Activated CD4-positive, CD25-positive, alpha-beta regulatory T cell treated with anti-CD3 and anti-CD28 coated beads, Interleukin-2, amount 50 U/mL, for 72 hours (primary cell): ENCODE measurements around the gene SMIM17.
"Not testable (repeated sequence)": the region's sequence is repeated elsewhere in the genome, so short reads cannot be mapped to it uniquely, and the experiment has no call there.

Experiments
- DNase-seq: peaks from one replicate; pipeline ENCODE4 v3.0.0; 2021

The SMIM17 gene

DNA sequence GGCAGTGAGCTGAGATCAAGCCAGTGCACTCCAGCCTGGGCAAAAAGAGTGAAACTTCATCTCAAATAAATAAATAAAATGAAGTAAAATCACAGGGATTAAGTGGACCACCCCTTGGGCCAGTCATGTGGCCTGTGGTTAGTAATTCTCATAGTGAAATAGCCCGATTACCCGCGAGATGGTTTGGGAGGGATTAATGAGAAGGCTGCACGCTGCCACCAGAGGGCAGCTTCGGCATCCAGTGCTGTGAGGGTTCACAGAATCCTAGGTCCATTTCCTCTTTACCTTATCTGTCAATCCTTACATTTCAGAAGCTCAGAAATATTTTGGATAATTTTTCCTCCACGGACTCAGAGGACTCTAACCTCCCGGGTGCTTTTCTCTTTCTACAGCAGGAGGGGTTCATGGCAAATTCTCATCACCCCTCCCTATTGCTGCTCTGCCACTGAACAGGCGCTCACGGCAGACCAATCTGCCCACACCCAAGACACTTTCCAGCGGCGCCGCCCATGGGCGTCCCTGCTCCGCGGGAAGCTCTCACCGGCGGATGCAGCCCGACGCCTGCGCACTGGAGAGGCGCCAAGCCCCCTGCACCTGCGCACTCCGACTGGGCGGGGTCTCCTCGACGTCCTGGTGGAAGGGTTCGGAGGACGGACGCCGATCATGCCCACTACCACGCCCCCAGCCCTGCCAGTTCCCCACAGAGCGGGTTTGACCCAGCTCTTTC lies 17.6 kb downstream of the SMIM17 start:
- no peak for DNase-seq

DNA sequence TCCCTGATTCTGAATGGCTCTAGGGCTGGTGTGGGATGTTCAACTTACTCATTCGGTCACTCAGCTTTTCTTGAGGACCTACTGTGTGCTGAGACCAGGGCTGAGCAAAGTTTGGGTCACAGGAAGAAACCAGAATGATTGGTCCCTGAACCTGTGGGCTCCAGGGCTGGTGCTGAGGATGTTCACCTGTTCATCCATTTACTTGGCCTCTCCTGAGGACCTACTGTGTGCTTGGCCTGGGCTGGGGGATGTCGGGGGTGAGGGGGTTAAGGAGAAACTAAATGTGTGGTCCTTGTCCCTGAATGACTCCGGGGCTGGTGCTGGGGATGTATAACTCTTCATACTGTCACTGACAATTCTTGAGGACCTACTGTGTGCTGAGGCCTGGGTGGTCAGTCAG lies 18.3 kb downstream of the SMIM17 start:
- no peak for DNase-seq

DNA sequence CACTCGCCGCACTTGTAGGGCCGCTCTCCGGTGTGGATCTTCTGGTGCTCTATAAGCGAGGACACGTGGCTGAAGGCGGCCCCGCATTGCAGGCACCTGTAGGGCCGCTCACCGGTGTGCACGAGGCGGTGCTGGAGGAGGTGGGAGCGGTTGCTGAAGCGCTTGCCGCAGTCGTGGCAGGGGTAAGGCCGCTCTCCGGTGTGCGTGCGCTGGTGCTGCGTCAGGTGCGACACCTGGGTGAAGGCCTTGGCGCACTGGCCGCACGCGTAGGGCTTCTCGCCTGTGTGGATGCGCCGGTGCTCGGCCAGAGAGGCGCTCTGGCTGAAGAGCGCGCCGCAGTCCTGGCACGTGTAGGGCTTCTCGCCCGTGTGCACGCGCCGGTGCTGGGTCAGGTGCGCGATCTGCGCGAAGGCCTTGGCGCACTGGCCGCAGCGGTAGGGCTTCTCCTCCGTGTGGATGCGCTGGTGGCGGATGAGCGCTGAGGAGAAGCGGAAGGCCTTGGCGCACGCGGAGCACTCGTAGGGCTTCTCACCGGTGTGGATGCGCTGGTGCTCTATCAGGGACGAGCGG lies 21.1 kb downstream of the SMIM17 start:
- DNase-seq = no peak

DNA sequence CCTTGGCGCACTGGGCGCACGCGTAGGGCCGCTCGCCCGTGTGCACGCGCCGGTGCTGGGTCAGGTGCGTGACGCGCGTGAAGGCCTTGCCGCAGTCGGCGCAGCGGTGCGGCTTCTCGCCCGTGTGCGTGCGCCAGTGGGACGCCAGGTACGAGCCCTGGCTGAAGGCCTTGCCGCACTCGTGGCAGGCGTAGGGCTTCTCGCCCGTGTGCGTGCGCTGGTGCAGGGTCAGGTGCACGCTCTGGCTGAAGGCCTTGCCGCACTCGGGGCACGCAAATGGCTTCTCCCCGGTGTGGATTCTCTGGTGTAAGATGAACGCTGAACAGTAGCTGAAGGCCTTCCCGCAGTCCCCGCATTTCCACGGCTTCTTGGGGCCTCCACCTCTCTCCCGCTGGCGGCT lies 21.6 kb downstream of the SMIM17 start:
- DNase-seq = no peak

DNA sequence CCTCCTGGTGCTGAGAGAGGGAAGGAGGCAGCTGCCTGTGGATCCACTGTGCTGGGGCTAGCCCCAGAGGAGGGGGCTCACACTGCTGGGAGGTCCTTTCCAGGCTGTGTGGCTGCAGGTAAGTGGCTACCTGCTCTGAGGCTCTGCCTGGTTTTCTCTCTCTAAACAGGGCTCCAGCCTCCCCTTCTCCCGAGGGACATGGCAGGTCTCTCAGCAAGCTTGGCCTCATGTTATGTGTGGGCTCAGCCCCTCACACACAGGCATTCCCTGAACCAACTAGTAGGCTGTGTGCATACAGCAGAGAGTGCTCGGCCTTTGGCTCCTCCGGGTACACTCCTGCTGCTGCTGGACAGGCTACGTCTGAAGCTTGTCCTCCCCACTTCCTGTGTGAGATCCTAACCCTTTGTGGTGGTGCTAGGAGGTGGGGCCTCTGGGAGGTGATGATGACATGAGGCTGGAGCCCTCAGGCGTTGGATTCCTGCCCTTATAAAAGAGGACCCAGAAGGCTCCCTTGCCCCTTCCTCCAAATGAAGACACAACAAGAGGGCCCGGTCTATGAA lies 24.4 kb downstream of the SMIM17 start:
- no peak for DNase-seq

DNA sequence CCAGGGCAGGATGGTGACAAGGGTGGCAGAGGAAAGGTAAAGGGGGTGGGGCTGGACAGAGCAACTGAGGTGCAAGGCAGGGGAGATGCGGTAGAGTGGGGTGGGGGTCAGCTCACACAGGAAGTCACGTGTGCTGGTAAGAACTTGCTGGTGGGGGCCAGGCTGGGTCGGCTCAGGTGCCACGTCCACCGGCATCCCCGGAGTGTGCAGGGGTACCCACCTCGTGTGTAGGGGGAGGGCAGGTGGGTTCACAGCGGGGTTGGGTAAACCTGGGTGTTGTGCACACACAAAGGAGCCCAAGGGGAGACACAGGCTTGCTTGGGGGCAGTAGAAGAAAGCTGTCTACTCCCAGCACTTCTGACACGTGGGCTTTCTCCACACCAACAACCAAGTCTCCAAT lies 25.7 kb downstream of the SMIM17 start:
- no peak for DNase-seq

DNA sequence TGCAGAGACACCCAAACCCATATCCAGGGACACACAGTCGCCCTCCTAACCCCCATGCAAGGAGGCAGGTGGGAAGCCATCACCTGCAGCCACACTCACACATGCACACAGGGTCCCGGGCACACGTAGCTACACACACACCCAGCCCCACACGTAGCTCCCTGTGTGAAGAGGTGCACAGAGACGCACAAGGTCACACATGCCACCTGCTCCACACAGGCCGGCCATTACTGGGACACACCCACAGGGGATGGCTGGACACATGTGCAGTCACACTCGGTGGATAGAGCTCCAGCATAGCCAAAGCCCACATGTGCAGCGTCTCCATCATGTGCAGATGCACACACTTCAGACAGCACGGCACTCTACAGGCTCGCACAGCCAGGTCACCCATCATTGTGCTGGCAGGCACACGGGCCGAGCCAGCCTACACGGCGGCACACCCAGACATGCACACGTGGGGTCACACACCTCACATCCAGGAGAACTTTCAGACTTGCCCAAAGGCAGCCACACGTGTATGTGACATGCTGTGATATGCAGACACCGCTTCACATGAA lies 27.5 kb downstream of the SMIM17 start:
- no peak for DNase-seq

DNA sequence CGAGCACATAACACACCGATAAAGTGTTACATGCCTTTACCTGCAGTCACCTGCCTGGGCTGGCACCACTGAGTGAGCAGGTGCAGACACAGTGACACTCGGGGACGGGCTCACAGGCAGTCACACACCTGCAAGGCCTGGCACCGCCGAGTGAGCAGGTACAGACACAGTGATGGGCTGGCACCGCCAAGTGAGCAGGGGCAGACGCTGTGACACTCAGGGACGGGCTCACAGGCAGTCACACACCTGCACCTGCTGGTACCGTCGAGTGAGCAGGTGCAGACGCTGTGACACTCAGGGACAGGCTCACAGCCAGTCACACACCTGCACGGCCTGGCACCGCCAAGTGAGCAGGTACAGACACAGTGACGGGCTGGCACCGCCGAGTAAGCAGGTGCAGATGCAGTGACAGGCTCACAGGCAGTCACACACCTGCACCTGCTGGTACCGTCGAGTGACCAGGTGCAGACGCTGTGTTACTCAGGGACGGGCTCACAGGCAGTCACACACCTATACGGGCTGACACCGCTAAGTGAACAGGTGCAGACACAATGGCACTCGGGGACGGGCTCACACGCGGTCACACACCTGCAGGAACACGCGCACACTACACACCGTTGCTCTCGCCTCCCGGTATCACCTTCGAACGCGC lies 28.1 kb downstream of the SMIM17 start:
- DNase-seq = no peak

DNA sequence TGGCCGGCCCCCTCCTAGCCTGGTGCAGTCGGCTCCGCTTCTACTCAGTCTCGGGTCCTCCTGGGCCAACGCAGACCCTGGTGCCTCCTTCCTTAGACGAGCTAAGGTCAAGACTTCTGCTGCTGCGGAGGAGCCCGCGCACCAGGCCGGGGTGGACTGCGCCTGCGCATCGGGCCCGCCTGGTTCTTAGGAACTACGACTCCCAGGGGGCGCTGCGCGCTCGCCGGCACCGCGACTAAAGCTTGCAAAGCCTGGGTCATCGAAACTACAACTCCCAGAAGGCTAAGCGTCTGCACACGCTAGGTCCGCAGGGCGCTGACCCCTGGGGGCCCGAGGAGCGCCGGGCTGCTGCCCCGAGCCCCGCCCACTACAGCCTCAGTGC lies 28.6 kb downstream of the SMIM17 start, which contains the start of gene ZNF835:
TSS of gene ZNF835 (minus strand) at position 145 of the 382 bp plus-strand sequence. CDS start 6,559 bp downstream, outside the sequence.
- DNase-seq = peak; percentile 77

DNA sequence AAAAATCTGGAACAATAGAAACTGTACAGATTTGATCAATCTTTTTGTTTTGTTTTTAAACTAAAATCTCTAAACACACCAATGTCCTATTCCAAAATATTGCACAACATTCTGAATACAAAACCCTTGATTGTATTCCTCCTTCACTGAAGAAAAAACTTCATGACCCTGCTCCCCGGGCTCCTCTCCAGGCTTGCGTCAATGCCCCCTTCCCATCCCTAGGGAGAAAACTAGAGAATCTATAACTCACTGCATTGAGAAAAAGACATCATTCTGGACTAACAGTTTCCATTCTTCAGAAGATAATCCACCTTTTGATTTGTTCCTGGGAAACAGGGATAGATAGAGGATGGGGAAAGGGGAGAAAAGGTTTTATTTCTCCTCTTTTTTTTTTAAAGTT lies 29.7 kb downstream of the SMIM17 start:
- not testable (repeated sequence) for DNase-seq

DNA sequence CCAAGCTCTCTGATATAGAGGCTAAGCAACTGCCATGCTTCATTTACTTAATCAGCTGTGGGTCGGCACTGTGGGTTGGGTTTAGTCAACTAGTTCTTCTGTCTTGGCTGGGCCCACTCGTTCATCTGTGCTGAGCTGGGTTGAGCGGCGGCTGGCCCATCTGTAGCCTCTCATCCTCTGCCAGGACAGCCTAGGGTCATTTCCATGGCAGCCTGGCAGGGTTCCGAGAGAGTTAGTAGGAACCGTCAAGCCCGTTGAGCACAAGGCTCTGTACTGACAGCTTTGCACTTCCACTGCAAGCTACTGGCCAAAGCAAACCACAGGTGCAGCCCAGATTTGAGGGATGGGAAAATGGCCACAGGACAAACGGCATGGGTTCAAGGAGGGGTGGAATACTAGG lies 35.2 kb downstream of the SMIM17 start:
- no peak for DNase-seq

DNA sequence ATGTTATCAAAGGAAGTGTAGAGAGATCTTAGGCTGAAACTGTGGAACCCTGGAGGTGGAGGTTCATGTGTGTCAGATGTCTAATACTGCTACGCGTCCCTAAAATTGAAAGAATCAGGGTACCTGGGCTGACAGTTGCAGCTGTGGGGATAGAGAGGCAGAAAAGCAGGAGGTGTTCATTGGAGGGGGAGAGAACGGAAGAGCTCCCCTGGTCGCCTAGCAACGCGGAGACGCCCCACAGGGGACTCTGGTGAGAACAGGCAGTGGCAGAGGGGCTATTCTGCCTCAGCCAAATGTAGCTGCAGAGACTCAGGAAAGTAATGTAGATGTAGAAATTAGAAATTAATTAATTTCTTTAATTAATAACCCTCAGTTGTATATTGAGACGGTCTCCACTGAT lies 38.7 kb downstream of the SMIM17 start:
- DNase-seq = no peak

DNA sequence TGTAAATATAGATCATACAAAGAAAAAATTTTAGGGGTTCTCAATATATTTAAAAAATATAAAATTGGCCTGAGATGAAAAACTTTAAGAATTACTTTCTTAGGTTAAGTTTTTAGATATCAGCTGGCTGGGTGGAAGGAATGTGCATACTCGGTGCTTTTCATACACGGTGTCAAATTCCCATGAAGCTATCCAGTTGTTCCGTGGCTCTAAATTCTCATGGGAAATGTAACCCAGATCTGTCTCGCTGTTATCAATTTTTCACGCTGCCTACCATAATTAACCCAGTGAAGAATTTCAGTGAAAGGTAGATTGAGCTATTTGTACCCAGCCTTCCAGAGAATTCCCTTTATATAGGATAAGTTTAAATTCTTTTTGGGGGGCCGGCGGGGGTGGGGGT lies 40.2 kb downstream of the SMIM17 start:
- no peak for DNase-seq

DNA sequence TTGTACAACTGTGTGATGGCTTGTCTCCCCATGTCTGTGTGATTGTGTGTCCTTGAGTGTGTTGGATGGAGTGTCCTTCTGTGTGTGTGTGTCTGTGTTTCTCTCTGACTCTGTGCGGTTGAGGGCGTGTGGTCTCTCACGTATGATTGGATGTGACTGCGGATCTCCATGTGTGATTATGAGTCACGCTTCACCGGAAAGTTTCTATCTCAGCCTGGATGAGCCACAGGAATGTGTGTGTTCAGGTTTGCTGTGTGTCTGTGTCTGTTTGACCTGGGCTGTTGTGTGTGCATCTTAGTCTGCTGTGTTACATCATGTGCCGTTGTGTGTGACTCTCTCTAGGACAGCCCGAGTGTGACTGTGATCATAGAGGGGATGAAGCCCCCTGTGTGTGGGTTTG lies 44.1 kb downstream of the SMIM17 start:
- no peak for DNase-seq

DNA sequence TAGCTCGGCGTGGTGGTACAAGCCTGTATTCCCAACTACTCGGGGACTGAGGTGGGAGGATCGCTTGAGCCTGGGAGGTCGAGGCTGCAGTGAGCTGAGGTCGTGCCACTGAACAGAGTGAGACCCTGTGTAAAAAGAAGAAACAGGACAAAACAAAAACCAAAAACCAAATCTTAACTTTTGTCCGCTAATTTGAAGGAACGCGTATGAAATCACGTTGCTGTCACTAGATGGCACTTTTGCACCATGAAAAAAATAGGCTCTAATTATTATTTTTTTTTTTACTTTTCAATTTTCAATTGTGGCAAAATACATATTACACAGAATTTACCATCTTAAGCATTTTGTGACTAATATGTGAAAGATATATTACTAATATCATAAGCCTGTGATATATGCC lies 46.2 kb downstream of the SMIM17 start:
- no peak for DNase-seq

DNA sequence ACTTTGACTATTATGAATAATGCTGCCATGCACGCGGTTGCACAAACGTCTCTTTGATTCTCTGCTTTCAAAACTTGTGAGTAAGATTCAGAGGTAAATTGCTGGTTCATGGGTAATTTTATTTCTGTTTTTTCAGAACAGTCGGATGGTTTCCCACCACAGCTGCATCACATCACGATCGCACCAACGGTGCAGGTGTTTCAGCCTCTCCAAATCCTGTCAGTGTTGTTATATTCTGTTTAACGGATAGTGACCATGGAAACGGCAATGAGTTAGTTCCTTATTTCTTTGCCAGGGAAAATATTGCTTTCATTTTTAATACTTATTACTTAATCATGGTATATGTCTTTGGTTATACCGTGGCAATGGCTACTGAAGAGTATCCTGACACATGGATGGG lies 47.7 kb downstream of the SMIM17 start:
- no peak for DNase-seq

DNA sequence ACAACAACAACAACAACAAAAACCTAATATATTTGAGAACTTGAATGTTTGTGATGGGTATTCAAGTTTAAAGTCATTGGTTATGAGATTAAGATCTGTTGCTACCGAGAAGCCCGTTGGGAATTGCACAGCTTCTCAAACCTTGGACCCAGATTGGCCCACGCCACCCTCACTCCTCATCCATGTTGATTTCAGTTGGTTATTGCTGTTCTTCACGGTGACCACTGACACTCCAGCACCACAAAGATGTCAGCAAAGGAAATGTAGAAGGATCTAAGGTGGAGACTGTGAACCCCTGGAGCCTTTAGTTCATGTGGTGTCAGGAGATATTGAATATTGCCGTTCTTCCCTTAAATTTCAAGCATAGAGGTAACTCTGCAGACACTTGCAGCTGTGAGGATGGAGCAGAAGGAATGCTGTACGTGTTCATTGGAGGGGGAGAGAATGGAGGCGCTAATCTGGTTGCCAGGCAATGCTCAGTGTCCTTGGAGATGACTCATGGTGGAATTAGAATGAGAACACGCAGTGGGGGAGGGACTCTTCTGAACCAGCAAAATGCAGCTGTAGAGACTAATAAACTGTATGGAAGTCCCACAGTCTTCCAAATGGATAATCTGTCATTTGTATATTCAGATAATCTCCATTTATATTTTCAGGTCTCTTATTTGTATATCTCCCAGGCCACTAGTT lies 49.4 kb downstream of the SMIM17 start:
- no peak for DNase-seq

DNA sequence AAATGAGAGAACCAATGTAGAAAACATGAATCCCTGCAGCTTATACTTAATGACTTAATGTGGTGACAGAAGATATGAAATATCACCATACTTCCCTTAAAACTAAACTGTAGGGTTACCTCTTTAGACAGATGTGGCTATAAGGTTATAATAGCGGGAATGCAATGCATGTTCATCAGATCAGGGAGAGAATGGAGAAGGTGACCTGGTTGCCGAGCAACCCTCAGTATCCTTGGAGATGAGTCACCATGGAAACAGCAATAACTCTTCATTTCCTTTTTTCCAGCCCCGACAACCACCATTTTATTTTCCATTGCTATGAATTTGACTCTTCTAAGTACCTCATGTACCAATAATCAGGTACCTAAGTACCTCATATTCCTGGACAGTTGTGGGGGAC lies 56.6 kb downstream of the SMIM17 start:
- no peak for DNase-seq

DNA sequence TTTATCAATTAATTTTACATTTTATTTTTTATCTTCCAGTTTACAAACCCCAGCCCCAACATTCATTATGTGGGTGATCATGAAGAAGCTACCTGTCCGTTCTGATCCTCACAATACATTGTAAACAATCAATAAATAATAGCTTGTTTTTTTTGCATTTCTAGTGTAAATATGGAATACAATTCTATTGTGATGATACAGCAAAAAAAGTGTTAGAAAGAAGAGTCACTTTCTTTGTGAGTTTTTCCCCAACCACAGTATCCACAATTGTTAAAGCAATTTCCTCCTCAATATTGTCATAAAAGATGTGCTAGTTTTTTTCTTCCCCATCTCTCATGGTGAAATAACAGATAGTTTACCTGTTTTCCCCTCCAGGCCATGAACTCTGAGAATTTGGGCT lies 58.9 kb downstream of the SMIM17 start:
- no peak for DNase-seq

DNA sequence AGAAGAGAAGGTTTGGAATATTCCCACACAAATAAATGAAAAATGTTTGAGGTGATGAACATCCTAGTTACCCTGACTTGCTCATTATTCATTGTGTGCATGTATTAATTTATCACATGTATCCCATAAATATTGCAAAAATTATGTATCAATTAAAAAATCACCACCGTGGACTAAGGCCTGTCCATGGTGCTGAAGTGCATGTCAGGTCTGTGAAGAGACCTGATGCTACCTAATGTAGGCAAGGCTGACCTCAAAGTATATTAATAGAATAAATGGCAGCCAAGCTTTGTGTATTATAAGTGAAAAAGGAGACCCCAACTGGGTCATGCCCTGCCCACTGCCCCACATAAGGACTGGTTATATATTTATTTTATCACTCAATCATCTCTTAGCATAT lies 63.0 kb downstream of the SMIM17 start:
- no peak for DNase-seq
